DMS53 treated with DMSO at 0.1 percent for 48 hours (cell line): ENCODE results near the gene TAPBPL.

Source experiments
- DNase-seq: peaks from one replicate; lab custom pipeline; 2025; ENCODE audit not compliant: unreplicated experiment; lab: John Stamatoyannopoulos, UW

The TAPBPL gene

GRCh38 chr12:6435961-6436715 lies 15.7 kb upstream of the TAPBPL start:
- no peak for DNase-seq

- no peak for DNase-seq
Observed at GRCh38 chr12:6437586-6437985, 14.3 kb upstream of the TAPBPL start.

- no peak for DNase-seq
Observed at GRCh38 chr12:6438345-6438744, 13.5 kb upstream of the TAPBPL start.

- no peak for DNase-seq
Observed at GRCh38 chr12:6440391-6440790, 11.5 kb upstream of the TAPBPL start.

- no peak for DNase-seq
Observed at GRCh38 chr12:6442836-6443235, 9.0 kb upstream of the TAPBPL start.

- no peak for DNase-seq
Observed at GRCh38 chr12:6443361-6443983, 8.4 kb upstream of the TAPBPL start.

GRCh38 chr12:6444031-6444430 lies 7.8 kb upstream of the TAPBPL start:
- DNase-seq = no peak

GRCh38 chr12:6444704-6445688 lies 6.8 kb upstream of the TAPBPL start, which contains the start of gene CD27:
CD27 (plus strand) TSS chr12:6444955; CDS start chr12:6445096, 141 bp downstream.
- no peak for DNase-seq

GRCh38 chr12:6450091-6450868 lies 1.6 kb upstream of the TAPBPL start:
- DNase-seq = no peak

GRCh38 chr12:6450869-6451347 lies 934 bp upstream of the TAPBPL start:
- no peak for DNase-seq

GRCh38 chr12:6452245-6452943 lies 552 bp downstream of the TAPBPL start:
- no peak for DNase-seq

GRCh38 chr12:6452944-6453630 lies 1.2 kb downstream of the TAPBPL start:
- no peak for DNase-seq

GRCh38 chr12:6457220-6457945 lies 5.5 kb downstream of the TAPBPL start:
- no peak for DNase-seq

GRCh38 chr12:6458281-6459003 lies 6.6 kb downstream of the TAPBPL start:
- DNase-seq = no peak

- DNase-seq = no peak
Observed at GRCh38 chr12:6459004-6459337, 7.1 kb downstream of the TAPBPL start.

- DNase-seq = no peak
Observed at GRCh38 chr12:6460751-6461371, 9.0 kb downstream of the TAPBPL start.

- no peak for DNase-seq
Observed at GRCh38 chr12:6461401-6462233, 9.8 kb downstream of the TAPBPL start.
